ENCODE results near the gene RNF113B.
A peak's percentile ranks its signal among the peaks of the same experiment; 100 is the strongest.

The RNF113B gene

DNA sequence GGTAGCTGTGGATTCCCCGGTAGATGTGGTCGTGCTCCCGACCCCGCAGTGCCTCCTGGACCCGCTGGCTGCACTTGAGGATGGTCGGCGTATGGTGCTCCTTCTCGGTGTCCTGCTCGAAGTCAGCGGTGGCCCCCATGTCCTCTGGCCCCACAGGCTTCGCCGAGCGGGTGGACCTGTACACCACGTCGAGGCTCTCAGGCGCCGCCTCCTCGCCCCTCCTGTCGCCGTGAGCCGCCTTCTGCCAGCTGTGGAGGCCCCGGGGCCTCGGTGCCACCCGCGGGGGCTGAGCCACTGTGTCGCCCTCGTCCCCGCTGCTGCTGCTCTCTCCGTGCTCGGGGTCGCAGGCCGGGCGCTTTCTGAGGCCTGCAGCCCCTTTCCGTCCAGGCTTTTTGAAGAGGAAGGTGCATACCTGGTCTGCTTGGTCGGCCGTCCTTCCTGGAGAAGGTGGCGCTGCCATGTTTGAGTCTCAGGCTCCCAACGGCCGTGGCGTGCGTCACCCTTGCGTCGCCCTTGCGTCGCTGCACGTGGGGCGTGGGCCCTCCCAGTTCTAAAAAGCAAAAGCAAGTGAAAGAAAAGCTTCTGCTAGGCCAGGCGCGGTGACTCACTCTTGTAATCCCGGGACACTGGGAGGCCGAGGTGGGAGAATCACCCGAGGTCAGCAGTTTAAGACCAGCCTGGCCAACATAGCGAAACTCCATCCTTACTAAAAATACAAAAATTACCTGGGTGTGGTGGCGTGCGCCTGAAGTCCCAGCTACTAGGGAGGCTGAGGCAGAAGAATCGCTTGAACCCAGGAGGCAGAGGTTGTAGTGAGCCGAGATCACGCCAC, at the start of gene RNF113B:
RNF113B (minus strand) TSS at position 493 of the 832 bp plus-strand sequence; CDS start at position 460, 33 bp downstream.
- no peak for DNase-seq

DNA sequence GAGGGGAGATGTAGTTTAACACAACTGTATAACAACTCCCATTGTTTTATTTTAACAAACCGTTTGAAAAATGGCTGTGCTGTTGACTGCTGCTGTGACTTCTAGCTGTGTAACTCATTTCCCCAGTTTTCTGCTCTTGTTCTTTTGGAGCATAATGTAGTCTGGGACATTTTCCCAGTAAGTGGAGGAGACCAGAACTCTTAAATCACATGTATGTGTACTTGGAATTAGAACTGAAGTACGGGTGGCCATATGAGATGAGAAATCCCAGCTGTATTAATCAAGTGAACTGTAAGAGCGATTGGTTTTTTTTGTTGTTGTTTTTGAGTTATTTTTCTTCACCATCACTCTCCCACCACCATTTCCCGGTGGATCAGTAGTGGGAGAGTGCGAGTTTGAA, 49.4 kb upstream of the RNF113B start:
- no peak for DNase-seq

DNA sequence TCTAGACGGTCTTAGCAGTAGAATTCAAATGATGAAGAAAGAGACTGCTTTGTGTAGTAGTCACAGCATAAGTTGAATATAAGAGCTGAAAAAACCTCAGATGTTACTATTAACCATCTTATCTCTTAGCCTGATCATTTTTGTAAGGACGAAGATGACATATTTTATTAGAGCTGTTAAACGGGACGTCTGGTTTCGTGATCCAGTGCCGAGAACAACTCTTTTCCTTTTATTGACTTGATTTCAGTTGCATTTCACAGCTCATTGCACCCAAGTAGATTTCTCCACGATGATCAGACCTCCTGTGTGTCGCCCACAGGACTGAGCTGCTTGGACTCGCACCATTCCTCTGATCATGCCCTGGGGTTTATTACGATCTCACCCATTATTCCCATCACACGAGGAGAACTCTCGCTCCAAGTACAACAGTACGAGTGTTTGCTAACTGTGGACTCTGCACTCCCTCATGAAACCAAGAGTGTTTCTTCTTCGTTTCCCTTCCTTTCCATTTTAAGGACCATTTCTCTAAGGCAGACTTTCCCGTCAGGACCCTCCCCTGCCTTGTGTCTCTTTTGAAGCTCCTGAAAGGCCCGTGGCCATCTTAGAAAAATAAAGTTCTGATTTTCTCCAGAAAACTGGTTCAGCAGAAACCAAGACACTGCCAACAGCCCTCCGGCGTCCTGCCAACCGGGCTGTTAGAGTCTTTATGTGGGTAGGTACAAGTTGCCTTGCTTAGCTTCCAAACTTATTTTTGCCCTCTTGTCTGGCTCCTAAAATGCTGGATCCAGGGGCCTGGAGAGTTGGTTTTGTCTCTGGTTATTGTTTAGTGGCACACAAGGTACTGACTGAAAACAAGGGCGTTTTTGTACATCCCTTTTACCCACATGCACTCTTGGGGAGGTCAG, 48.2 kb upstream of the RNF113B start:
- DNase-seq, result no peak

DNA sequence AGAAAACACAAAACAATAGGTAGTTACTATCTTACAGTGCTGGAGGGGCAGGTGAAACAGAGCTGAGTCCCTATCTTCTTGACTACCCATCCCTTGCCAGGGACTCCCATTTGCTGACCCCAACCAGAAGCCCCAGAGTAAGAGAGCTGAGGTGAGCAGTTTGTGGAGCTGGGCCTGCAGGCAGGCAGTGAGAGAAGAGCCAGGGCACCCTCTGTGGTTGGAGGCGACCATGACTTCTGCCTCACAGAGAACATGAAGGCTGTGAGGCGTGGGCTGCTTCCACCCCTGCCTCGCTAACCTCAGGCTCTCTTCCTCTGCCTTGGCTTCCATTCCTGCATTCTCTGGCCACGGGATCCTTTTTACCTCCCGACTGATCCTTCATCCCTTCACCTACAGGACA, 47.5 kb upstream of the RNF113B start:
- DNase-seq, result no peak

DNA sequence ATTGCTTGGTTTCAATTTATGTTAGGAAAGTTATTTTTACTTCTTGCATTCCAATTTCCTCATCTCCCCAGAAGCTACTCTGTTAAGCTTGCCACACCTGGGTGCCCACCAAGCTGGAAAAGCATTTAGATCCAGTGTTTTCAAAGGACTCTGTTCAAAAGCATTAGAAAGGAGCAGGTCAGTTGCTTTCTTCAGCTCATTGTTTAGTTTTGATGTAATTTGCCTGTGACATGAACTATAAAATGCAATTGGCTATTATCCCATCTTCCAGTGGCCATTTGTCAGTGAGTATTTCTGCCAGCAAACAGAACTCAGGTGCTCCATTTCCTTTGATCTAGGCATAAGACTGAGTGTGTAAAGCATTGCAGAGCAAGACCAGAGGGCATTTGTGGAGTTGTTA, 46.7 kb upstream of the RNF113B start:
- no peak for DNase-seq

DNA sequence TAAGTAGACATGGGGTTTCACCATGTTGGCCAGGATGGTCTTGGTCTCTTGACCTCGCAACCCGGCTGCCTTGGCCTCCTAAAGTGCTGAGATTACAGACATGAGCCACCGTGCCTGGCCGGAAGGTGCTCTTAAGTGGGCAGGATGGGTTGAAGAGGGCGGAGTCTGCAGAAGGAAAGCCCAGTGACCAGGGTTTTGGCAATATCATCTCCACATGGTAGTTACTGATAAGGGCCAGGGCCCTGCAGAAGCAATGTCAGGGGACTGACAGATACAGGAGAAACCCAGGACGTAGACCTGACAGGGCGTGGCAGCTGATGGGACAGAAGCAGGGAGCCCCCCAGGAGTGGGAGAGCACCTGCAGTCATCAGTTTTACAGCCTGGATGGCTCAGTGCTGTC, 45.7 kb upstream of the RNF113B start:
- DNase-seq, result no peak

DNA sequence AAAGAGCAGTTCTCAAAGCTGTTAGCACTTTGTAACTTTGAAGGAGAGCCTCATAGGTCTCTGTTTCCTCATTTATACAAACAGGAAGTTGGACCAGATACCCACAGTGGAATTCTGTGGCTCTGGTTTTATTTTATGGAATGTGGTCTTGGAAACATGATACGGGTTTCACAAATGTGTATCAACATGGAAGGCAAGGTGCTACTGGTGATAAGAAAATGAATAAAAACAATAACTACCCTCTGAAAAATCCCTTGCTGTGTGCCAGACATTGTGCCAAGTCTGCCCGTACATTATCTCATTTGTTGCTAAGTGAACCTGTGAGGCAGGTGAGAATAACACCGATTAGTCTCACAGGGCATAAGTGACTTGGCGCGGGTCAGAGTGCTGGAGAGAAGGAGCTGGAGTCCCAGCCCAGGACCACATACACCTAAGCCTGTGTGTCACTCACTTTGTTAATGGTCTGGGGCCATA, 45.0 kb upstream of the RNF113B start:
- peak; percentile 76 for DNase-seq

DNA sequence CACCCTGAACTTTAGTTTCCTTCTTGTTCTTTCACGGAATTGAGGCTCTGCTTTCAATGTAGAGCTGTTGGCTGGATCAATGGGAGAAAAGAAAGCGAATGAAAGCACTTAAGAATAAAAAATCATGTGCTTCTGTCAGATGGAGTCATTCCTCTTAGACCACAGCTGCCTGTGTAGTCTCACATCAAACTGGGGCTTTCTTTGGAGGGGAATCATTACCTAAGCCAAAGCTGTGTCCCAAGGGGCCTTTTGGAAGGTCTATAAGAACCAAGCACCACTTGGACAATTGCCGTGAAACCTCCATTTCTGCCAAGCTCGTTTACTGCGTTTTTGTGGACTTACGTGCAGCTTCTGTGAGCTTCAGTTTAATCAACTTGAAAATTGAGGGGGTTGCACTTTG, 44.2 kb upstream of the RNF113B start:
- DNase-seq, result peak; percentile 71

DNA sequence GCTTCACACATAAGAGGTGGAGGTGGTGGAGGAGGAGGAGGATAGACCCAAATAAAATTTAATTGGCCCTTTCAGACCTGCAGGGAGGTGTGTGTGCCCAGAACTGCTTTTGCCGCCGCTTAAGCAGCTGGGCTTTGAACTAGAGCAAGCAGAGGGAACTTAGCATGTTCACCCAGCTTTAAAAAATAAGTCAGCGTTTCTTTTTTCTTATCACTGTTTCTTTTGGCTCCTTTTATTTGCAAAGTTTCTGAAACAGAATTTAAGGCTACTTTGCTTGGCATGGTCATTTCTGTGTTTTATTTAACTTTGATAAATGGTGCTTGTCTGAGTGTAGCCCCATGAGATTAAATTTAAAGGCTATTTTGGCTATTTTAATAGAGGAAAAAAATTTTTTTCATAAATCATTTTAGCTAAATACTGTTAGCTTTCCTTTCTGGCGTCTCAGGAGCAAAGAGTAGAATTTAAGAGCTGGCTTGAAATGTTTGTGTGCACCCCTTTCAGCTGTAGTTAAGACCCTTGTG, 43.3 kb upstream of the RNF113B start:
- DNase-seq, result no peak

DNA sequence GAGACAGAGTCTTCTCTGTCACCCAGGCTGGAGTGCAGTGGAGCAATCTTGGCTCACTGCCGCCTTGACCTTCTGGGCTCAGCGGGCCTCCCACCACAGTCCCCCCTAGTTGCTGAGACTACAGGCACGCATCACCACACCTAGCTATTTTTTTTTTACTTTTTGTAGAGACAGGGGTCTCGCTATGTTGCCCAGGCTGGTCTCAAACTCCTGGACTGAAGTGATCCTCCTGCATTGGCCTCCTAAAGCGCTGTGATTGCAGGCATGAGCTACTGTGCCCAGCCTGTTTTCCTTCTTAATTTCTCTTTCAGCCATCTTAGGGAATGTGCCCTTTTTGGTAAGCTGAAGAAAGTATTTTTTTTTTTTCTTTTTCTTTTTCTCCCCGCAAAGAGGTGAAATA, 42.6 kb upstream of the RNF113B start:
- DNase-seq, result no peak

DNA sequence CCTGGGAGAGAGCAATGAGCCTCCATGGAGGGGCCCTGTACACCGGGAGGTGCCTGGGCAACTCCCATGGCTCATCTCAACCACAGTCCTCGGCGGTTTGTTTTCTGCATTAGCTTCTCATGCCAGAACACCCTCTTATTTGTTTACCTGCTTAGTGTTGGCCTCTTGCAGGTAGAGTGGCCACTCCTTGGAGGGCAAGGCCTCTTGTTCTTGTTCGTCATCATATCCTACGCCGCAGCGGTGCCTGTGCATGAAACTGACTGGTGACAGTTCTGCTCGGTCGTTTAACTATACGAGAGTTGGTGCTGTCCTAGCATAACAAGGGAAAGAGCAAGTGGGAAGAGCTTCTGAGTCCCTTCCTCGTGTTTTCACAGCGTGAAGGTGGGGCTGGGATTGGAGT, 40.5 kb upstream of the RNF113B start:
- no peak for DNase-seq

DNA sequence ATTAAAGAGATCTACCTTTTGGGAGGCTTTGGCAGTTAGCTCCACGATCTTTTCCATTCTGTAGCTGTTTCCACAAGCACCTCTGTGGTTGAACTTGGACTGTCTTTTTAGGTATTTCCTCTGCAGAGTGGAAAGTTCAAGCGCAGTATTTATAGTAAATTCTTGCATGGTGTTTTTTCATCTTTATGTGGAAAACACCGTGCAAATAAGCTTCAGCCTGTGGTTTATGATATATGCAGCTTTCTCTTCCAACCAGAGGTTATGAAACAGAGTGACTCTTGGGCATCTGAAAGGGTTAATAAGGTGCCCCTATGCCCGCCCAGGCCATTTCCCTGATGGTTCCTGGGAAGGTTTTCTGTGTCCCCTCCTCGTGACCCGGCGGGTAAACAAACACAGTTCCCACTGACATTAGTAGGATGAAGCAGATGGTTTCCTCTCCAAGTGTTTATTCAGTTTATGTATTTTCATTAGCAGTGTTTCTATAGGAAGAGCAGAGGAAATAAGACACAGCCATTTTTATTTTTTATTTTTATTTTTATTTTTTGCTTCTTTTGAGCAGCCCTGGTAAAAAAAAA, 39.7 kb upstream of the RNF113B start:
- DNase-seq, result no peak

DNA sequence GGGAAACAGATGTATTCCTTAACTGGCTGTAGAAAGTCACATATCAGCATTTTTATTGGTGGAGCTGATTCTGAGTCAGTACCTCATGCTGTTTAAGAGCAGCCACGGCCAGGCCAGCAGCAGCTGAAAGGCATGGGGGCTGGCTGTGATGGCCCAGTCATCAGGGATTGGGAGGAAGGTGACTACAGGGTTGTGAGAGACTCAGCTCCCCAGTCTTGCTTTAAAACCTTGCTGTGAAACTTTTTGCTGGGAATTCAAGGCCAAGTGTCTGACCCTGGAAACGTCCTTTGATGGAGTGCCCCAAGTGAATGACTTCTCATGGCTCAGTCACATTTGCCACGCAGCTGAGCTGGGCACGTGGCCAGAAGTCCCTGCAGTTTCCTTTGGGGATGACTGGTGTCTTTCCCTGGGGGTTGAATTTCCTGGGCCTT, 39.1 kb upstream of the RNF113B start:
- DNase-seq, result peak; percentile 90

DNA sequence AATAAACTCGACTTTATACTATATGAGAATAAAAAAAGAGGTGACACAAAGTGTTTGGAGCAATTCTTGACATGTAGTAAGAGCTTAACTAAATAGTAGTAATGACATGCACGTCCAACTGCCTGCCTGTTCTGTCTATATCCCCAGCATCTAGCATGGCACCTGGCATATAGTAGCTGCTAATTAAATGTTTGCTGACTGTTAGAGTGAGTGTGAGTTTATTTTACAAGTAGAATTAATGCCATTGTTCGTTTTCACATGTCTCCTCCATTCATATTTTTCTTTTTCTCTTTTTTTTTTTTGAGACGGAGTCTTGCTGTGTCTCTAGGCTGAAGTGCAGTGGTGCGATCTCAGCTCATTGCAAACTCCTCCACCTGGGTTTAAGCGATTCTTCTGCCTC, 38.4 kb upstream of the RNF113B start:
- no peak for DNase-seq

DNA sequence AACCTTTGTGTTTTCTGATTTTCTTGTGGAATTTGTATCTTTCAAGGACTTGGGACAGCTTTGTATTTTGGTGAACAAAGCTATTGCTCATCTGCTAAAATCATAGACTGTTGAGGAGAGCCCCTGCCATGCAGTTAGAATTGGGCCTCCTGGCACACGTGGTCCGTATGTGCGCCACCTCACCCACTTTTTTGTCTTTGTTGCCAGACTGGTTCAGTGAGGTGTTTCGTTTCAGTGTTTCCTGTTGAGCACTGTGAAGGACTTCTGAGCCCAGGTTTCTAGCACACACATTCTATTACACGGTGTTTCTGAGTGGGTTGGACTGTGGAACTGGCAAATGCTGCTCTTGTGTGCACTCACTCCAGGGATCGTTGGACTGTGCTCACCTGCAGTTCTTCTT, 37.6 kb upstream of the RNF113B start:
- DNase-seq, result no peak

DNA sequence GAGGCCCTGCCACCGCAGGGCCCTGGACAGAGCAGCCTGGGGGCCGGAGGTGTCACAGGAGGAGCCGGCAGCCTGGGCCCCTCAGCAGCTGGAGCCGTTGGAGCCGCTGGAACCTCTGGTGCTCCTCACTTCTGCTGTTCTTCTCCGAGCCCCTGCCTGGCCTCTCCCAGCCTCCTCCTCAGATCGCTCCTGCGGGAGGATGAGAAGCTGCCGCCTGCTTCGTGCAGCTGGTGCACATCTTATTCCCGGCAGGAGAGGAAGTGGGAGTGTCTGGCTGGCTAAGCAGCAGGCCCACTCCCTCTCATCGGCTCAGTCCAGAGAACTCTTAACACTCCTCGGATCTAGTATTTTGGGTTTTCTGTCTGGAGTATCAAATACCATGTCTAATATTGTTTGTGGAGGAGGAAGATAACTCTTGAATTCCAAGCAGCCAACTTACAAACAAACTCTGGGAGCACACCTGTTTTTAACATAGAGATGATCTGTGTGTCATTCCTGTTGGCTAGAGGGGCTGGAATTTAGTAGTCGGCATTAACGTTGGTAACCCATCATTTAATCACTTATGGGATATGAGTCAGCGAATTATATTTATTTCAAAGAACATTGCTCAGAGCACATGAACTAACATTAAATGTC, 37.1 kb upstream of the RNF113B start:
- DNase-seq, result peak; percentile 82

DNA sequence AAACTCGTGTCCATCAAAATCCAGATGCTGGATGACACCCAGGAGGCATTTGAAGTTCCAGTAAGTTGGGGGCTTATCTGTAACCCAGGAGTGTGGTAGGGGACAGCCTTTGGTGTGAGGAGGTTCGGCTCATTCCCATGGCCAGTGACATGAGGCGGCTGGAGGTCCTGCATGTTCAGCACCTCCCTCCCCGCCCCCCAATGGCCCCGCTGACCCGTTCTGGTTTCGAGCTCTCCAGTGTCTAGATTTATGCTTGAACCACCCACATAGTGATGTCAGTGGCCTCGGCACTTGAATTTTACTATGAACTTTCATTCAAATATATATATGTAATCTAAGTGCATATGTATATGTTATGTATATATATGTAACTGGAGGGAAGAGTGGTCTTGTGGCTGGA, 36.3 kb upstream of the RNF113B start:
- no peak for DNase-seq

DNA sequence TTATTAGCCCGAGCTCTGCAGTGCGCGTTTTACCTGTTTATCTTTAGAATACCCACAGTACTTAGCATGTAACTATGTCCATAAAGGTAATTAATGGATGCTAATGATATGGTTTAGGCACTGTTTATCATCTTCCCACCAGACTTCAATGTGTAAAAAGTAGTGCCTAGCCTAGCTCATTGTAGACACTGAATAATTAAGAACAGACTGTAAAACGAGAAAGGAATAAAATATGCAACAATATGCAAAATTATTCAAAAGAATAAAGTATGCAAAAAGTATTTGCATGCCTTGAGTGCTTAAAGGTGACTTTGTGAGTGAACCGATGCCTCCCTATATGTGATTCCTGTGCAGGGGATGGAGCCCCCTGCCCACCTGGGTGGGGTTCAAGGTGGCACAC, 35.7 kb upstream of the RNF113B start:
- DNase-seq, result no peak

DNA sequence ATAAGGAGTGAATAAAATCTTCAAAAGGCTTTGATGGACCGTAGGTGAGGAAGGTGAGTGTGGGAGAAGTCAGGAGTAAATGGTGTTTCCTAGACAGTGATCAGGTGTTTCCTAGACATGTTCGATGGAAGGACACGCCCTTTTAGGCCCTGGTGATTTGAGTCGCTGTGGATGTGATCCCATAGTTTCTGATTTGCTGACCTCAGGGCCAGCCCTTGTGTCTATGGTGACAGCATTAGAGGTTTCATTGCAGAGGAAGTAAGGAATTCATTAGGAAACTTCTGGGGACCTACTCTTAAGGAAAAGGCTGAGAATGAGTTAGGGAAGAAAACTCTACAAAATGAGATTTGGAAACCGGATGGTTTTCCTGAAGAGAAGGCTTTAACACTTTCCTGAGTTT, 31.5 kb upstream of the RNF113B start:
- no peak for DNase-seq

DNA sequence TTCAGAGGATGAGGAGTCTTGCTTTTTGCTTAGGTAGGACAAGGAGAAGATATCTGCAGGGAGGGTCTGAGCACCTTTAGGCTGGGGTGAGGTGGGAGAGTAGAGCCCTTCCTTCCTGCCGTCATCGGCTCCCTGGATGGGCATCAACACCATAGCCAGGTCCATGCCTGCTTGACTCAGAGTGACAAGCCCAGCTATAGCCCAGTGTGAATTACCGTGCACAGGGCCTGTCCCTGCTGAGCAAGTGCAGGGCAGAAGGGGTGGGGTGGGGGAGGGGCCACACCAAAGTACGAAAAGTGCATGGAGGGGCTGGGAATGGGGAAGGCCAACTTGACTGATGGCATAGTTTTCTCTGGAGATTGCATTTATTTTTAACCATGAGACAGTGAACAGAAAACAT, 30.3 kb upstream of the RNF113B start:
- peak; percentile 46 for DNase-seq

DNA sequence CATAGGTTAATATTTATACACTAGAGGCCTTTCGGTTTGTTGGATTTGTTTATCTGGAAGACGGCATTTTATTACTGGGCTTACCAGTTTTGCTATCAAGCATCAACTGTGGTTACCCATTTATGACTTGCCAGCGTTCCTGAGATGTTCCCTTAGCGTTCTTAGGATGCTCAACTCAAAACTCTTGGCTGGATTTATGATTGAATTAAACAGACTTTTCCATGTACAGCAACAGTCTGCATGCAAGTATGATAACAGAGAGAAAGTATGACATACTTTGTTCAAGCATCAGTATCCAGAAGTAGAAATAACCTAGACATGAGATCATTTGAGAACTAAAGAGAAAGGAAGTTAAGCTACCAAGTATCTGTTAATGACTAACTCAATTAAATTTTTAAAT, 29.9 kb upstream of the RNF113B start:
- peak; percentile 98 for DNase-seq

DNA sequence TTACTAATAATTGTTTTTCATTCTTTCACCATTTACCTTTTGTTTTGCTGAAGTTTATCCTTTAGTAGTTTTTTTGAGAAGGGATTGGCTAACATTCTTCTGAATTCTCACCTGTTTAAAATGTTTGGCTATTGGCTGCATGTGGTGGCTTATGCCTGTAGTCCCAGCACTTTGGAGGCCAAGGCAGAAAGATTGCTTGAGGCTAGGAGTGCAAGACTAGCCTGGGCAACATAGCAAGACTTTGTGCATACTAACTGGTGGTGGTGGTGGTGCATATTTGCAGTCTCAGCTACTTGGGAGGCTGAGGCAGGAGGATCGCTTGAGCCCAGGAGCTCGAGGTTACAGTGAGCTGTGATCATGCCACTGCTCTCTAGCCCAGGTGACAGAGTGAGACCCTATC, 27.5 kb upstream of the RNF113B start:
- no peak for DNase-seq
